ENCODE data around the gene ACOXL. TPM values are rescaled to one million over a fixed set of nuclear protein-coding genes. Genes with fewer than 3 reads are reported as not detected.

The ACOXL gene
- total and polyA plus RNA-seq, 2 of the 8 experiments (the other 6 are each of a cell fraction or from before 2014, with no cell fraction given) = 11.4 to 20.6 TPM

DNA sequence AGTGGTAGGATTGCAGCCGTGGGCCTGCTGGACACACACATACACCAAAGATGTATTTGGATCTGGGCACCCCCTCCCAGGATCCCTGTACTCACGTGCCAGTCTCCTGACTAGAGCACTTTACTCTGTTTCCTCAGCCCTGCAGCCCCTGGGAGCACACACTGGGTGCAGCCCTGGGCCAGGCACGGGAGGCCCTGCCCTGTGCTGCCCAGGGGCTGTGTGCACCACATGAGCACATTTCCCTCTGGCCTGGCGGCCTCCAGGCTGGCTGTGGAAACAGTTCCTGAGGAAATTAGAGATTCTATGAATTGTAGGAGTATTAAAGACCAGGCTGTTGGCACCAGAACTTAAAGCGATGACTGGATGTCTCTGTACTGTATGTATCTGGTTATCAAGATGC is 433.7 kb downstream of the ACOXL start:
- no peak overlapping the region for H2BK15ac ChIP-seq (ENCODE audit: low read length)
- H3K27ac ChIP-seq (ENCODE audit: low read depth, low read length) = no peak overlapping the region
- H3K14ac ChIP-seq (ENCODE audit: insufficient read length) = no peak overlapping the region
- TF ChIP-seq CTBP2 (IDR thresholded peaks at IDR 0.05; ENCODE audit: borderline replicate concordance, insufficient read depth, insufficient read length, low read length) = no peak
- H4K5ac ChIP-seq (ENCODE audit: insufficient read length, low read depth, low read length) = no peak overlapping the region
- peaks cover 2% of the 10 kb centered on the region; the same call in 1 of the 2 replicates for H3K79me1 ChIP-seq (ENCODE audit: low read depth, low read length)
- H3K79me2 ChIP-seq (ENCODE audit: control insufficient read depth in 1 of 2, insufficient read depth in 2 of 2, low read length in 2 of 2) = no peaks in the 10 kb centered on the region
- no peak overlapping the region for H3K9ac ChIP-seq (replicated peaks in 1 of 4; ENCODE audit: extremely low read depth in 1 of 4, low read depth in 3 of 4, low read length in 3 of 4)
- no peak overlapping the region for H3K4ac ChIP-seq (replicated peaks; ENCODE audit: insufficient read length, low read depth, low read length)
- H3K4me3 ChIP-seq (ENCODE audit: extremely low read depth in 1 of 4, insufficient read depth in 2 of 4, low read depth in 3 of 4, low read length in 4 of 4) = no peak overlapping the region
- H3K23ac ChIP-seq (ENCODE audit: insufficient read length) = no peak overlapping the region
- H3K36me3 ChIP-seq (ENCODE audit: control insufficient read depth in 2 of 4, insufficient read depth in 4 of 4, low read length in 3 of 4) = peaks cover 4 to 27% (median 10%) of the 10 kb centered on the region in 4 experiments; a peak in 4 of 8 replicates
- H2BK20ac ChIP-seq (ENCODE audit: low read length) = no peak overlapping the region
- DNase-seq (ENCODE audit: low read depth in 1 of 2, low spot score in 2 of 2) (no peak), FAIRE-seq (no peak)
- WGBS, 2 experiments (ENCODE audit: extremely low coverage in 1 of 2, insufficient coverage in 1 of 2, insufficient read length in 1 of 2, insufficient replicate concordance in 2 of 2, low coverage in 1 of 2, low lambda C conversion rate in 2 of 2, missing lambda C conversion rate in 1 of 2) = 82% methylated on average over 5 of the region's 5 CpGs; no CpG with 5 or more reads in 1 of the 2 experiments
- H2AK5ac ChIP-seq (ENCODE audit: low read depth, low read length) = no peak overlapping the region
- H3K27me3 ChIP-seq (replicated peaks in 1 of 4; ENCODE audit: control insufficient read depth in 3 of 4, extremely low read depth in 1 of 4, insufficient read depth in 3 of 4, low read length in 3 of 4) = no peaks in the 10 kb centered on the region
- H2BK12ac ChIP-seq (ENCODE audit: low read depth, low read length) = no peak overlapping the region
- peaks cover 2 to 6% of the 10 kb centered on the region in 2 experiments for H4K20me1 ChIP-seq (replicated peaks in 1 of 2; ENCODE audit: control insufficient read depth in 1 of 2, insufficient read depth in 2 of 2, low read length in 2 of 2)
- H3K18ac ChIP-seq (ENCODE audit: extremely low read depth, low read length) = no peak overlapping the region
- no peak overlapping the region for H2BK5ac ChIP-seq (ENCODE audit: low read depth, low read length)
- H3K23me2 ChIP-seq (ENCODE audit: low read depth, low read length) = no peaks in the 10 kb centered on the region
- no peak overlapping the region for H4K8ac ChIP-seq (ENCODE audit: extremely low read depth, insufficient read depth, low read length)
- no peaks in the 10 kb centered on the region for H3K9me3 ChIP-seq (ENCODE audit: insufficient read depth in 2 of 2, low read depth in 1 of 2, low read length in 1 of 2)
- ChIA-PET CTCF (ENCODE audit: partially characterized antibody) (no interaction called here), POLR2A (ENCODE audit: partially characterized antibody) (no interaction called here)
- H2BK120ac ChIP-seq (replicated peaks; ENCODE audit: low read depth, low read length) = no peak overlapping the region
- no peak overlapping the region for H3K56ac ChIP-seq (replicated peaks; ENCODE audit: insufficient read length, low read depth, low read length)
- no peak overlapping the region for H4K91ac ChIP-seq (replicated peaks; ENCODE audit: insufficient read length, low read length)
- no peak overlapping the region for H2AFZ ChIP-seq (ENCODE audit: low read length)
- peaks cover 5 to 19% (median 9%) of the 10 kb centered on the region in 4 experiments for H3K4me1 ChIP-seq (replicated peaks in 1 of 4; ENCODE audit: control insufficient read depth in 3 of 4, insufficient read depth in 4 of 4, low read length in 3 of 4)
- no peak overlapping the region for H3K4me2 ChIP-seq (ENCODE audit: insufficient read depth in 1 of 2, low read depth in 2 of 2, low read length in 2 of 2)
